Endothelial cell of umbilical vein (primary cell): ENCODE results near the gene ELMO2. TPM values are rescaled to one million over a fixed set of nuclear protein-coding genes. Genes with fewer than 3 reads are reported as not detected.

Experiments
- BruUV-seq: library from RNA; stranded (reverse); fragments of 400-500 nt; replicated peaks from 2 replicates; lab custom pipeline; 2021; lab: Mats Ljungman, UMichigan
- CTCF ChIA-PET: fragments of 300-600, 350-600 bp; sonication (Branson Sonifier 250); formaldehyde crosslinking; loops from one replicate; lab custom pipeline; 2021; ENCODE audit warnings: antibody characterized with exemption, inconsistent platforms; lab: Charles Lee
- POLR2A ChIA-PET: fragments of 300-600, 350-600 bp; sonication (Branson Sonifier 250); formaldehyde crosslinking; loops from one replicate; lab custom pipeline; 2021; ENCODE audit warnings: antibody characterized with exemption, inconsistent platforms; lab: Charles Lee
- DNase-seq: peaks from one replicate; pipeline ENCODE4 v3.0.0-alpha.2; 2011; ENCODE audit warnings: low read depth, low spot score
- FAIRE-seq: peaks from 2 replicates; lab custom pipeline; 2011; peaks lifted over from hg19 to GRCh38; lab: Jason Lieb, UNC
- H2AFZ ChIP-seq: 2 replicates; pipeline ENCODE4 v1.6.0; 2012; ENCODE audit warnings: low read depth, low read length, control low read depth, inconsistent platforms
- H3K27ac ChIP-seq: 2 replicates; pipeline ENCODE4 v1.5.1; 2011; ENCODE audit warnings: low read depth, mild to moderate bottlenecking, control low read depth, low read length, moderate library complexity; ENCODE audit not compliant: insufficient read depth
- H3K27me3 ChIP-seq, 2 experiments: 2 replicates each; pipeline versions ENCODE4 v1.6.0 to v1.6.1; 2011; ENCODE audit warnings: low read length in 2 of 2, mixed read lengths in 1 of 2; ENCODE audit not compliant: control insufficient read depth in 2 of 2, insufficient read depth in 2 of 2
- H3K36me3 ChIP-seq, 2 experiments: 2 replicates in 1 of 2; 3 replicates in 1 of 2; pipeline ENCODE4 v1.5.1; 2011; ENCODE audit warnings: low read length in 2 of 2, mild to moderate bottlenecking in 1 of 2, moderate library complexity in 1 of 2; ENCODE audit not compliant: control insufficient read depth in 2 of 2, insufficient read depth in 2 of 2; ENCODE audit errors: extremely low read depth in 1 of 2
- H3K4me1 ChIP-seq: 3 replicates; pipeline ENCODE4 v1.5.1; 2011; ENCODE audit warnings: mild to moderate bottlenecking, low read length; ENCODE audit not compliant: control insufficient read depth, insufficient read depth; ENCODE audit errors: extremely low read depth
- H3K4me2 ChIP-seq: 2 replicates; pipeline ENCODE4 v1.6.1; 2011; ENCODE audit warnings: low read length, control low read depth, mixed read lengths; ENCODE audit not compliant: insufficient read depth
- H3K4me3 ChIP-seq, 3 experiments: fragments of 200-600 bp in 1 of 3; sonication (generic), shearing (Covaris generic) in 1 of 3; replicated peaks in 1 of 3; 2 replicates each; pipeline ENCODE4 v1.5.1; 2011 to 2016; ENCODE audit warnings: control low read depth in 3 of 3, low read length in 3 of 3, mild to moderate bottlenecking in 2 of 3, inconsistent platforms in 1 of 3, low read depth in 1 of 3, moderate library complexity in 1 of 3; ENCODE audit not compliant: insufficient read depth in 1 of 3
- H3K79me2 ChIP-seq: 2 replicates; pipeline ENCODE4 v1.6.0; 2012; ENCODE audit warnings: low read length, inconsistent platforms; ENCODE audit not compliant: control insufficient read depth, insufficient read depth
- H3K9ac ChIP-seq: replicated peaks from 2 replicates; pipeline ENCODE3; 2011; ENCODE audit warnings: low read length, control low read depth; ENCODE audit not compliant: insufficient read depth; ENCODE audit errors: extremely low read depth
- H3K9me1 ChIP-seq: replicated peaks from 3 replicates; pipeline ENCODE4 v1.6.0; 2011; ENCODE audit warnings: mild to moderate bottlenecking, low read length; ENCODE audit not compliant: control insufficient read depth, insufficient read depth; ENCODE audit errors: extremely low read depth
- H3K9me3 ChIP-seq: replicated peaks from 2 replicates; pipeline ENCODE4 v1.5.1; 2012; ENCODE audit warnings: low read length, inconsistent platforms; ENCODE audit not compliant: control insufficient read depth, insufficient read depth
- H4K20me1 ChIP-seq: replicated peaks from 2 replicates; pipeline ENCODE3; 2011; ENCODE audit warnings: mild to moderate bottlenecking, low read length; ENCODE audit not compliant: control insufficient read depth, insufficient read depth; ENCODE audit errors: extremely low read depth
- EZH2 ChIP-seq: IDR thresholded peaks from 2 replicates; pipeline ENCODE4 v1.6.1; 2012; ENCODE audit warnings: borderline replicate concordance, low read depth, mild to moderate bottlenecking, moderate library complexity, low read length, inconsistent platforms; ENCODE audit not compliant: severe bottlenecking
- FOS ChIP-seq: IDR thresholded peaks from 2 replicates; pipeline ENCODE4 v1.6.1; 2011; ENCODE audit warnings: mild to moderate bottlenecking, low read length, moderate library complexity, borderline replicate concordance; ENCODE audit not compliant: insufficient read depth
- GATA2 ChIP-seq: IDR thresholded peaks from 2 replicates; pipeline ENCODE4 v1.7.0; 2011; ENCODE audit warnings: low read depth, mild to moderate bottlenecking, moderate library complexity, mixed read lengths, low read length; ENCODE audit not compliant: insufficient read length, insufficient read depth
- JUN ChIP-seq: IDR thresholded peaks from 2 replicates; pipeline ENCODE4 v1.6.1; 2011; ENCODE audit warnings: borderline replicate concordance, low read depth; ENCODE audit not compliant: insufficient read length, insufficient read depth
- MAX ChIP-seq: IDR thresholded peaks from 2 replicates; pipeline ENCODE4 v1.6.1; 2011; ENCODE audit not compliant: insufficient read depth, insufficient read length
- MYC ChIP-seq: IDR thresholded peaks from one replicate; pipeline ENCODE4 v1.6.1; 2011; ENCODE audit warnings: mild to moderate bottlenecking, low read depth, low read length
- POLR2A ChIP-seq: IDR thresholded peaks from 2 replicates; pipeline ENCODE4 v1.6.1; 2012; ENCODE audit warnings: low read depth, mild to moderate bottlenecking, control low read depth, low read length
- POLR2AphosphoS5 ChIP-seq: IDR thresholded peaks from 2 replicates; pipeline ENCODE4 v1.6.1; 2012; ENCODE audit warnings: low read depth, mild to moderate bottlenecking, control low read depth, low read length, moderate library complexity; ENCODE audit not compliant: insufficient read depth
- dilution Hi-C: fragments of 300-500 bp; cut with MboI; formaldehyde crosslinking; loops from one replicate; pipeline ENCODE4 v1.15.0; 2019; ENCODE audit warnings: low sequenced_read_pairs; ENCODE audit not compliant: extremely low pct_ligation_motif_present
- intact Hi-C: fragments of 100-400 bp; cut with micrococcal nuclease; formaldehyde crosslinking; loops from one replicate; pipeline ENCODE4 v1.10.0; 2022
- polyA plus RNA-seq, 4 experiments: library from polyadenylated mRNA; depleted of rRNA in 3 of 4; stranded (reverse) in 3 of 4; unstranded in 1 of 4; fragments of >200 nt; gene quantifications; 2 replicates each; pipeline versions ENCODE4 v1.2.1 to v1.2.3, GENCODE V29; 2011 to 2012; ENCODE audit warnings: missing spikeins in 1 of 4
- total RNA-seq: library from RNA; stranded (reverse); gene quantifications from 2 replicates; pipeline ENCODE4 v1.2.3, GENCODE V29; 2021
- TF ChIP-seq, protein P1 (sequence below), 2 donors: IDR thresholded peaks; 1 replicate in 1 of 2; 2 replicates in 1 of 2; pipeline ENCODE4 v1.5.1; 2011; ENCODE audit warnings: low read length in 2 of 2, mild to moderate bottlenecking in 2 of 2, moderate library complexity in 2 of 2, control low read depth in 1 of 2, inconsistent platforms in 1 of 2, low read depth in 1 of 2; ENCODE audit not compliant: insufficient read depth in 1 of 2; ENCODE audit errors: extremely low read depth in 1 of 2

Gene ELMO2
- total and polyA plus RNA-seq, 2 donors (not counting 3 experiments of a cell fraction or from before 2014, with no cell fraction given): 35.1 to 43.5 TPM

DNA sequence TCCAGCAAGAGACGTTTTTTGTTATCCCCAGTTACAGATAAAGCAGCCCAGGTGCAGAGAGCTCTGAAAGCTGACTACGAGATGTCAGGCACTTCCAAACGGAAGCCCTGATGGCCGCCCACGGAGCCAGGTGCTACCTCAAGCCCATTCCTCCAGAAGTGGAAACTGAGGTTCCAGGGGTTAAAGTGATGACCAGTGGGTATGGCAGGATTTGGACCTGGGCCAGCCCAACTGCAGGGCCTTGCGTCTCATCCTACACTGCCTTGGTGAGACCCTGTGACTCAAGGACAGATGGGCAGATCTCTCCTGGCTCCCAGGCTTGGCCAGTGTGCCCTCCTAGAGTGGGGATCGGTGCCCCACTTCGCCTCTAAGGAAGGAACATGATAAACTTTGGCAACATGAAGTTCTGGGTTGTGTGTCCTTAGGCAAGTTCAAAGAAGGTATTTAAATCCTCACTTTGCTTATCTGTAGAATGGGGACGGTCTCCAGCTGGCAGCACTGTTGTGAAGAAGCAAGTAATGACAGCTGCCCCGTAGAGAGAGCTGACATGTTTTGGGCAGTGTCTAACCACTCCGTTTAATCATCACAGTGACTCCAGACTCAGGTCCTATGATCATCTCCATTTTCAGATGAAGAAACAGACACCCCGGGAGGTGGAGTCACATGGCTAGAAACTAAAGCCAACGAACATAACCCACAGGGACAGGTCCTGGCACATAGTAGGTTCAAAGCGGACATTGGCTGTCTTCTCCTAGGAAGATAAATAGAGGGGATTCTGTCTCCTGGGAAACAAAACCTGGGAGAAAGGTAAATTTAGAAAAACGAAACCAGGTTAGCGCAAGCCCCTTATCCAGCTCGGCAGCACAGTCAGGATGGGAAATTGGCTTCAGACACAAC, 63.7 kb downstream of the ELMO2 start:
- H2AFZ ChIP-seq: no peak overlapping the region
- no peak overlapping the region for H3K4me2 ChIP-seq
- no peak overlapping the region for H3K9ac ChIP-seq
- H3K79me2 ChIP-seq: no peaks in the 10 kb centered on the region
- H3K36me3 ChIP-seq: no peaks in the 10 kb centered on the region
- no peaks in the 10 kb centered on the region for H3K4me1 ChIP-seq
- H3K4me3 ChIP-seq: no peak overlapping the region
- CTCF ChIA-PET: interaction anchor here (0.9 to 1.2 kb wide), 2 partner anchors 10 to 356 kb away, joined by 3 read pairs; no protein-coding TSS in a partner anchor
- dilution Hi-C loops (no loop called here), intact Hi-C loops (no loop called here)
- no peak overlapping the region for H3K27ac ChIP-seq
- FAIRE-seq (no peak), DNase-seq (no peak)
- H3K9me3 ChIP-seq: no peaks in the 10 kb centered on the region
- TF ChIP-seq, protein P1, sequence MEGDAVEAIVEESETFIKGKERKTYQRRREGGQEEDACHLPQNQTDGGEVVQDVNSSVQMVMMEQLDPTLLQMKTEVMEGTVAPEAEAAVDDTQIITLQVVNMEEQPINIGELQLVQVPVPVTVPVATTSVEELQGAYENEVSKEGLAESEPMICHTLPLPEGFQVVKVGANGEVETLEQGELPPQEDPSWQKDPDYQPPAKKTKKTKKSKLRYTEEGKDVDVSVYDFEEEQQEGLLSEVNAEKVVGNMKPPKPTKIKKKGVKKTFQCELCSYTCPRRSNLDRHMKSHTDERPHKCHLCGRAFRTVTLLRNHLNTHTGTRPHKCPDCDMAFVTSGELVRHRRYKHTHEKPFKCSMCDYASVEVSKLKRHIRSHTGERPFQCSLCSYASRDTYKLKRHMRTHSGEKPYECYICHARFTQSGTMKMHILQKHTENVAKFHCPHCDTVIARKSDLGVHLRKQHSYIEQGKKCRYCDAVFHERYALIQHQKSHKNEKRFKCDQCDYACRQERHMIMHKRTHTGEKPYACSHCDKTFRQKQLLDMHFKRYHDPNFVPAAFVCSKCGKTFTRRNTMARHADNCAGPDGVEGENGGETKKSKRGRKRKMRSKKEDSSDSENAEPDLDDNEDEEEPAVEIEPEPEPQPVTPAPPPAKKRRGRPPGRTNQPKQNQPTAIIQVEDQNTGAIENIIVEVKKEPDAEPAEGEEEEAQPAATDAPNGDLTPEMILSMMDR (IDR thresholded peaks at IDR 0.05; ENCODE audit: extremely low read depth in 1 of 2, insufficient read depth in 1 of 2, low read depth in 1 of 2, low read length in 2 of 2): no peak
- TF ChIP-seq GATA2 (no peak), EZH2 (no peak), JUN (no peak), MYC (no peak), POLR2A (no peak), FOS (no peak), MAX (no peak), POLR2AphosphoS5 (no peak)
- H4K20me1 ChIP-seq: no peaks in the 10 kb centered on the region
- no TSS peak for BruUV-seq
- POLR2A ChIA-PET: no interaction called here
- H3K9me1 ChIP-seq: no peaks in the 10 kb centered on the region
- peaks cover 22 to 23% of the 10 kb centered on the region in 2 experiments for H3K27me3 ChIP-seq
